Suprapubic skin (tissue), 4 donors: ENCODE results near the gene SLC4A1AP. TPM values are rescaled to one million over a fixed set of nuclear protein-coding genes. Genes with fewer than 3 reads are reported as not detected.

Source experiments
- DNase-seq, 2 donors: peaks; one replicate each; pipeline ENCODE4 v3.0.0-alpha.2; 2019; ENCODE audit warnings: low spot score in 2 of 2
- H3K27ac ChIP-seq: fragments of 200-600 bp; sonication (generic); one replicate; pipeline ENCODE4 v1.5.1; 2019
- H3K27me3 ChIP-seq: fragments of 200-600 bp; sonication (generic); one replicate; pipeline ENCODE4 v1.5.1; 2019
- H3K36me3 ChIP-seq: fragments of 200-600 bp; sonication (generic); one replicate; pipeline ENCODE4 v1.5.1; 2019
- H3K4me1 ChIP-seq: fragments of 200-600 bp; sonication (generic); one replicate; pipeline ENCODE4 v1.5.1; 2019
- H3K4me3 ChIP-seq: fragments of 200-600 bp; sonication (generic); one replicate; pipeline ENCODE4 v1.5.1; 2019; ENCODE audit warnings: mild to moderate bottlenecking
- H3K9me3 ChIP-seq: fragments of 200-600 bp; sonication (generic); one replicate; pipeline ENCODE4 v1.5.1; 2019
- CTCF ChIP-seq, 2 donors: fragments of 200-600 bp in 1 of 2; fragments of 450-650 bp in 1 of 2; sonication (generic) in 1 of 2; IDR thresholded peaks; one replicate each; pipeline ENCODE4 v1.5.1; 2016 to 2019; ENCODE audit warnings: antibody characterized with exemption in 2 of 2, mild to moderate bottlenecking in 1 of 2, moderate library complexity in 1 of 2
- EP300 ChIP-seq: sonication (generic); formaldehyde crosslinking; IDR thresholded peaks from one replicate; pipeline ENCODE4 v1.6.1; 2017; ENCODE audit warnings: antibody characterized with exemption
- POLR2A ChIP-seq, 2 donors: fragments of 450-650 bp; IDR thresholded peaks; one replicate each; pipeline ENCODE4 v1.6.1; 2017; ENCODE audit warnings: antibody characterized with exemption in 2 of 2, mild to moderate bottlenecking in 2 of 2, moderate library complexity in 2 of 2
- POLR2AphosphoS5 ChIP-seq, 3 donors: sonication (generic); formaldehyde crosslinking; IDR thresholded peaks; one replicate each; pipeline ENCODE4 v1.6.1; 2017; ENCODE audit warnings: antibody characterized with exemption in 3 of 3
- WGBS: methylation state at CpG from one replicate; pipeline ENCODE4 v1.1.5; 2018; 5-methylcytosine and 5-hydroxymethylcytosine counted together
- total RNA-seq, 4 donors: library from RNA; depleted of rRNA; stranded (reverse); fragments of >200 nt; gene quantifications; one replicate each; pipeline ENCODE4 v1.1.0, GENCODE V29; 2016

Gene SLC4A1AP
- total RNA-seq, 4 donors from 2014 or later = 15.1 to 25.3 (median 20.7) TPM

- Histone ChIP-seq H3K9me3 (no peaks in the 10 kb centered on the region), H3K36me3 (no peaks in the 10 kb centered on the region), H3K4me1 (peaks cover 25% of the 10 kb centered on the region), H3K27me3 (no peaks in the 10 kb centered on the region), H3K4me3 (no peak overlapping the region), H3K27ac (no peak overlapping the region)
- 87% methylated on average over 5 of the region's 5 CpGs for WGBS
- no peak for DNase-seq
- no peak for TF ChIP-seq POLR2AphosphoS5 (IDR thresholded peaks at IDR 0.05)
- TF ChIP-seq CTCF (IDR thresholded peaks at IDR 0.05) = no peak
- TF ChIP-seq EP300 = no peak
- no peak for TF ChIP-seq POLR2A (IDR thresholded peaks at IDR 0.05)
These were observed 64.6 kb downstream of the SLC4A1AP start for GRCh38 chr2:27728081-27728858.

DNA sequence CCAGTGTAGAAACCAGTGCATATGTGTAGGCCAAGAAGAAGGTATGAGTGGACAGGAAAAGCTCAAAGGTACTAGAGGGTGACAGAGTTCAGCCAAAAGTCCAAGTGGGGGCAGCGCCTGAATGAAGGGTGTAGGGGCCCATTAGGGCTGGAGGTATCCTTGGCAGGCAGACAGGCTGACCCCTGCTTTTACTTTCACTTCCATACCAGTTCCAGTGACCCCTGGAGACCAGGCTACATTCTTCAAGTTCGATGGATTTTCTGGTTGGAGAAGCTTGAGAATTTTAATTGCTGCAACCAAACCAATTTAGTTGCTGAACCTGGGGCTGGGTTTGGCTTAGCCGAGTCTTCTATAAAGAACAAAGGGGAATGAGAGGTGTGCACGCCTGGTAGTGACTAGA is 65.5 kb downstream of the SLC4A1AP start:
- Histone ChIP-seq H3K27ac (no peak overlapping the region), H3K4me1 (peaks cover 15% of the 10 kb centered on the region), H3K27me3 (no peaks in the 10 kb centered on the region), H3K9me3 (no peaks in the 10 kb centered on the region), H3K4me3 (no peak overlapping the region), H3K36me3 (no peaks in the 10 kb centered on the region)
- no peak for DNase-seq
- WGBS = 79% methylated on average over 4 of the region's 4 CpGs
- TF ChIP-seq CTCF (IDR thresholded peaks at IDR 0.05) = no peak
- no peak for TF ChIP-seq EP300
- no peak for TF ChIP-seq POLR2AphosphoS5 (IDR thresholded peaks at IDR 0.05)
- no peak for TF ChIP-seq POLR2A (IDR thresholded peaks at IDR 0.05)

GRCh38 chr2:27729614-27730013 is 65.9 kb downstream of the SLC4A1AP start:
- Histone ChIP-seq H3K27me3 (no peaks in the 10 kb centered on the region), H3K4me1 (peaks cover 13% of the 10 kb centered on the region), H3K4me3 (no peak overlapping the region), H3K9me3 (no peaks in the 10 kb centered on the region), H3K36me3 (no peaks in the 10 kb centered on the region), H3K27ac (no peak overlapping the region)
- 96% methylated on average over 4 of the region's 4 CpGs for WGBS
- no peak for DNase-seq
- no peak for TF ChIP-seq POLR2A (IDR thresholded peaks at IDR 0.05)

GRCh38 chr2:27730261-27730662 is 66.6 kb downstream of the SLC4A1AP start:
- TF ChIP-seq CTCF (IDR thresholded peaks at IDR 0.05) (no peak), EP300 (no peak), POLR2A (IDR thresholded peaks at IDR 0.05) (no peak), POLR2AphosphoS5 (IDR thresholded peaks at IDR 0.05) (no peak)
- Histone ChIP-seq H3K27ac (no peak overlapping the region), H3K4me1 (peaks cover 13% of the 10 kb centered on the region), H3K27me3 (no peaks in the 10 kb centered on the region), H3K9me3 (no peaks in the 10 kb centered on the region), H3K4me3 (no peak overlapping the region), H3K36me3 (no peaks in the 10 kb centered on the region)
- no peak for DNase-seq
- WGBS = 58% methylated on average over 3 of the region's 3 CpGs

GRCh38 chr2:27730980-27731691 is 67.4 kb downstream of the SLC4A1AP start:
- Histone ChIP-seq H3K4me3 (no peak overlapping the region), H3K4me1 (peaks cover 19% of the 10 kb centered on the region), H3K27ac (no peak overlapping the region), H3K27me3 (no peaks in the 10 kb centered on the region), H3K36me3 (no peaks in the 10 kb centered on the region), H3K9me3 (no peaks in the 10 kb centered on the region)
- no peak for DNase-seq
- WGBS = 52% methylated on average over 4 of the region's 4 CpGs
- TF ChIP-seq POLR2A (IDR thresholded peaks at IDR 0.05) (no peak), CTCF (IDR thresholded peaks at IDR 0.05) (no peak), EP300 (no peak), POLR2AphosphoS5 (IDR thresholded peaks at IDR 0.05) (no peak)
